GM12891 (cell line): Measurements from ENCODE around the gene G3BP2.

Experiments used
- PAX5 ChIP-seq: IDR thresholded peaks from 2 replicates; pipeline ENCODE4 v1.6.1; 2011; ENCODE audit warnings: low read length, moderate library complexity, mild to moderate bottlenecking; ENCODE audit not compliant: insufficient read depth, severe bottlenecking
- POLR2A ChIP-seq: IDR thresholded peaks from 2 replicates; pipeline ENCODE4 v1.6.1; 2011; ENCODE audit warnings: low read depth, low read length, control low read depth
- POLR2AphosphoS5 ChIP-seq: IDR thresholded peaks from 2 replicates; pipeline ENCODE4 v1.6.1; 2011; ENCODE audit warnings: low read depth, low read length, control low read depth
- POU2F2 ChIP-seq: IDR thresholded peaks from 2 replicates; pipeline ENCODE4 v1.6.1; 2011; ENCODE audit warnings: low read depth, mild to moderate bottlenecking, control low read depth, low read length, moderate library complexity
- SPI1 ChIP-seq: IDR thresholded peaks from 2 replicates; pipeline ENCODE4 v1.6.1; 2011; ENCODE audit warnings: low read depth, low read length, control low read depth
- TAF1 ChIP-seq: IDR thresholded peaks from 2 replicates; pipeline ENCODE4 v1.6.1; 2011; ENCODE audit warnings: low read depth, low read length, control low read depth

- TF ChIP-seq SPI1: no peak
- no peak for TF ChIP-seq POLR2A
- 0 out of 2 replicates have a peak, but pooled peaks have one; percentile 24 for TF ChIP-seq POLR2AphosphoS5
- no peak for TF ChIP-seq TAF1
- TF ChIP-seq PAX5: no peak
- TF ChIP-seq POU2F2: no peak
Observed at GRCh38 chr4:75644095-75644494, 29.1 kb downstream of the G3BP2 start.
